ENCODE results near the gene RIC8B.

DNA sequence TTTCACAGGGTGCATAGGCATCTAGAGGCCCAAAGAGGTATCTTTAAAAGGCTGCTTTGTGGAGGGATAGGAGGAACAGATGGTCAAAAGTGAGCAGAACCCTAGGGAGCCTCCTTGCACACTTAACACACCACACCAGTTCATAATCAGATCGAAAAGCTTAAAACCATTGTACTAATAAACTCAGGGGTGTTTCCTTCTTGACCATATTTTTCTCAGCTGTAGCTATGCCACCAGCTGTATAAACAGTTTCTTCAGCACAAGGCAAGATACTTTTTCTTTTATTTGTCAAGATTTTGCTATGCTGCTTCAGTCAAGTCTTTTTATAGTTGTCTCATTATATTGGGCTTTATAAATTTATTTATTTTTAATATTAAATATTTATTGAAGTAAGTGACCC is 88.7 kb downstream of the RIC8B start:
- TF ChIP-seq POLR2A (IDR thresholded peaks at IDR 0.05) (no peak), EP300 (IDR thresholded peaks at IDR 0.05) (no peak)
- TF ChIP-seq, protein P1, sequence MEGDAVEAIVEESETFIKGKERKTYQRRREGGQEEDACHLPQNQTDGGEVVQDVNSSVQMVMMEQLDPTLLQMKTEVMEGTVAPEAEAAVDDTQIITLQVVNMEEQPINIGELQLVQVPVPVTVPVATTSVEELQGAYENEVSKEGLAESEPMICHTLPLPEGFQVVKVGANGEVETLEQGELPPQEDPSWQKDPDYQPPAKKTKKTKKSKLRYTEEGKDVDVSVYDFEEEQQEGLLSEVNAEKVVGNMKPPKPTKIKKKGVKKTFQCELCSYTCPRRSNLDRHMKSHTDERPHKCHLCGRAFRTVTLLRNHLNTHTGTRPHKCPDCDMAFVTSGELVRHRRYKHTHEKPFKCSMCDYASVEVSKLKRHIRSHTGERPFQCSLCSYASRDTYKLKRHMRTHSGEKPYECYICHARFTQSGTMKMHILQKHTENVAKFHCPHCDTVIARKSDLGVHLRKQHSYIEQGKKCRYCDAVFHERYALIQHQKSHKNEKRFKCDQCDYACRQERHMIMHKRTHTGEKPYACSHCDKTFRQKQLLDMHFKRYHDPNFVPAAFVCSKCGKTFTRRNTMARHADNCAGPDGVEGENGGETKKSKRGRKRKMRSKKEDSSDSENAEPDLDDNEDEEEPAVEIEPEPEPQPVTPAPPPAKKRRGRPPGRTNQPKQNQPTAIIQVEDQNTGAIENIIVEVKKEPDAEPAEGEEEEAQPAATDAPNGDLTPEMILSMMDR (IDR thresholded peaks at IDR 0.05), result no peak

All from suprapubic skin (tissue), 3 donors.